HG02571 (cell line): ENCODE data around the gene KLHL29.

Experiments used
- ATAC-seq: cut with Tn5 transposase; IDR thresholded peaks from one replicate; pipeline ENCODE4 v1.9.1; 2021; ENCODE audit warnings: mild to moderate bottlenecking, moderate library complexity; ENCODE audit not compliant: unreplicated experiment

KLHL29 gene

GRCh38 chr2:23563673-23564614 is 179.0 kb downstream of the KLHL29 start:
- ATAC-seq: no peak

GRCh38 chr2:23564615-23564960 is 179.6 kb downstream of the KLHL29 start:
- no peak for ATAC-seq

- no peak for ATAC-seq
These were observed 180.4 kb downstream of the KLHL29 start for GRCh38 chr2:23565374-23565773.

GRCh38 chr2:23565814-23566213 is 180.8 kb downstream of the KLHL29 start:
- ATAC-seq: no peak

- ATAC-seq: no peak
These were observed 181.5 kb downstream of the KLHL29 start for GRCh38 chr2:23566241-23567142.

GRCh38 chr2:23567161-23567756 is 182.3 kb downstream of the KLHL29 start:
- ATAC-seq: no peak

- ATAC-seq: no peak
These were observed 183.2 kb downstream of the KLHL29 start for GRCh38 chr2:23568211-23568610.

GRCh38 chr2:23568626-23569190 is 183.7 kb downstream of the KLHL29 start:
- no peak for ATAC-seq

- ATAC-seq: no peak
These were observed 184.9 kb downstream of the KLHL29 start for GRCh38 chr2:23569761-23570365.

- ATAC-seq: no peak
These were observed 186.1 kb downstream of the KLHL29 start for GRCh38 chr2:23571085-23571484.

GRCh38 chr2:23571527-23572282 is 186.7 kb downstream of the KLHL29 start:
- ATAC-seq: no peak

GRCh38 chr2:23574919-23575654 is 190.1 kb downstream of the KLHL29 start:
- ATAC-seq: no peak

GRCh38 chr2:23578964-23579671 is 194.1 kb downstream of the KLHL29 start:
- ATAC-seq: no peak

GRCh38 chr2:23579674-23580073 is 194.7 kb downstream of the KLHL29 start:
- no peak for ATAC-seq

- no peak for ATAC-seq
These were observed 198.5 kb downstream of the KLHL29 start for GRCh38 chr2:23583467-23583866.

GRCh38 chr2:23584054-23584745 is 199.2 kb downstream of the KLHL29 start:
- no peak for ATAC-seq

GRCh38 chr2:23585273-23586170 is 200.5 kb downstream of the KLHL29 start:
- ATAC-seq: no peak
